Esophagus muscularis mucosa (tissue), 3 donors: Measurements from ENCODE around the gene PDE4A.

Source experiments
- CTCF ChIP-seq, 3 experiments: fragments of 200-600 bp in 2 of 3; fragments of 450-650 bp in 1 of 3; sonication (generic) in 2 of 3; IDR thresholded peaks; one replicate each; pipeline ENCODE4 v1.5.1; 2017 to 2019; ENCODE audit warnings: antibody characterized with exemption in 3 of 3, mild to moderate bottlenecking in 2 of 3, moderate library complexity in 1 of 3
- EP300 ChIP-seq: sonication (generic); formaldehyde crosslinking; IDR thresholded peaks from one replicate; pipeline ENCODE4 v1.6.1; 2017; ENCODE audit warnings: antibody characterized with exemption

GRCh38 chr19:10395003-10395402 is 25.3 kb upstream of the PDE4A start:
- TF ChIP-seq CTCF (IDR thresholded peaks at IDR 0.05) = no peak
- no peak for TF ChIP-seq EP300
